ENCODE measurements around the gene NEU1. TPM values are rescaled to one million over a fixed set of nuclear protein-coding genes. Genes with fewer than 3 reads are reported as not detected.

Gene NEU1
- polyA plus RNA-seq, 5 donors, result 22.3 to 31.1 (median 29.1) TPM

- peak; percentile 83 to 85 for DNase-seq
Measured at GRCh38 chr6:31897612-31898382, 35.2 kb upstream of the NEU1 start, which contains the start of gene EHMT2. Gene EHMT2 (minus strand): TSS chr6:31897698. CDS start chr6:31897677, 21 bp downstream.

GRCh38 chr6:31896856-31897611, 34.4 kb upstream of the NEU1 start:
- peak in 1 of 2 donors; percentile 15 for DNase-seq

GRCh38 chr6:31896493-31896855, 33.9 kb upstream of the NEU1 start:
- no peak for DNase-seq

- DNase-seq, result no peak
Measured at GRCh38 chr6:31892821-31893220, 30.2 kb upstream of the NEU1 start.

- DNase-seq, result no peak
Measured at GRCh38 chr6:31889331-31889972, 26.8 kb upstream of the NEU1 start.

GRCh38 chr6:31888276-31889258, 25.9 kb upstream of the NEU1 start:
- no peak for DNase-seq

- no peak for DNase-seq
Measured at GRCh38 chr6:31887173-31888007, 24.8 kb upstream of the NEU1 start.

GRCh38 chr6:31886541-31886991, 23.9 kb upstream of the NEU1 start:
- DNase-seq, result no peak

GRCh38 chr6:31884528-31885035, 22.0 kb upstream of the NEU1 start:
- DNase-seq, result no peak

- DNase-seq, result no peak
Measured at GRCh38 chr6:31883676-31884075, 21.1 kb upstream of the NEU1 start.

GRCh38 chr6:31882344-31882743, 19.7 kb upstream of the NEU1 start:
- DNase-seq, result no peak

- DNase-seq, result no peak
Measured at GRCh38 chr6:31881136-31881859, 18.7 kb upstream of the NEU1 start.

GRCh38 chr6:31880616-31881015, 18.0 kb upstream of the NEU1 start:
- no peak for DNase-seq

GRCh38 chr6:31879901-31880300, 17.3 kb upstream of the NEU1 start:
- DNase-seq, result no peak

GRCh38 chr6:31879143-31879542, 16.5 kb upstream of the NEU1 start:
- no peak for DNase-seq

GRCh38 chr6:31878726-31879125, 16.1 kb upstream of the NEU1 start, which contains the start of gene SLC44A4:
Gene SLC44A4 (minus strand): TSS chr6:31878997. CDS start chr6:31878980, 17 bp downstream.
- DNase-seq, result peak; percentile 27 to 32

GRCh38 chr6:31878222-31878621, 15.6 kb upstream of the NEU1 start:
- DNase-seq, result no peak

- peak; percentile 44 to 50 for DNase-seq
Measured at GRCh38 chr6:31877651-31878161, 15.1 kb upstream of the NEU1 start.

- no peak for DNase-seq
Measured at GRCh38 chr6:31877125-31877650, 14.6 kb upstream of the NEU1 start.
